ENCODE data around the gene LRIT3. TPM values are rescaled to one million over a fixed set of nuclear protein-coding genes. Genes with fewer than 3 reads are reported as not detected.

LRIT3 gene
- total RNA-seq, 4 donors from 2014 or later, result 0.16 to 0.22 (median 0.18) TPM

DNA sequence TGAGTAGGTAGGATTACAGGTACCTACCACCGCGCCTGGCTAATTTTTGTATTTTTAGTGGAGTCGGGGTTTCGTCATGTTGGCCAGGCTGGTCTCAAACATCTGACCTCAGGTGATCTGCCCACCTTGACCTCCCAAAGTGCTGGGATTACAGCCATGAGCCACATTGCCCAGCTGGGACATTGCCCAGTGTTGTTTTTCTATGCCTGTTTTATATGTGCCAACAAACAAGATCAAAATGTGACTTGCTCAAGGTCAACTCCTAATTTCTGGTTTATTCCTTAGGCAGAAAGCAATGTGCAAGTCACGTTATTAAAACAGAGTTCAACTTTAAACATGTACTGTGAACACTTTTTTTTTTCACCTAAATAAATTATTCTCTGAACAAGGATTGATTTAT is 2.7 kb downstream of the LRIT3 start:
- TF ChIP-seq, protein P1, sequence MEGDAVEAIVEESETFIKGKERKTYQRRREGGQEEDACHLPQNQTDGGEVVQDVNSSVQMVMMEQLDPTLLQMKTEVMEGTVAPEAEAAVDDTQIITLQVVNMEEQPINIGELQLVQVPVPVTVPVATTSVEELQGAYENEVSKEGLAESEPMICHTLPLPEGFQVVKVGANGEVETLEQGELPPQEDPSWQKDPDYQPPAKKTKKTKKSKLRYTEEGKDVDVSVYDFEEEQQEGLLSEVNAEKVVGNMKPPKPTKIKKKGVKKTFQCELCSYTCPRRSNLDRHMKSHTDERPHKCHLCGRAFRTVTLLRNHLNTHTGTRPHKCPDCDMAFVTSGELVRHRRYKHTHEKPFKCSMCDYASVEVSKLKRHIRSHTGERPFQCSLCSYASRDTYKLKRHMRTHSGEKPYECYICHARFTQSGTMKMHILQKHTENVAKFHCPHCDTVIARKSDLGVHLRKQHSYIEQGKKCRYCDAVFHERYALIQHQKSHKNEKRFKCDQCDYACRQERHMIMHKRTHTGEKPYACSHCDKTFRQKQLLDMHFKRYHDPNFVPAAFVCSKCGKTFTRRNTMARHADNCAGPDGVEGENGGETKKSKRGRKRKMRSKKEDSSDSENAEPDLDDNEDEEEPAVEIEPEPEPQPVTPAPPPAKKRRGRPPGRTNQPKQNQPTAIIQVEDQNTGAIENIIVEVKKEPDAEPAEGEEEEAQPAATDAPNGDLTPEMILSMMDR (IDR thresholded peaks at IDR 0.05; ENCODE audit: low read depth), result no peak

DNA sequence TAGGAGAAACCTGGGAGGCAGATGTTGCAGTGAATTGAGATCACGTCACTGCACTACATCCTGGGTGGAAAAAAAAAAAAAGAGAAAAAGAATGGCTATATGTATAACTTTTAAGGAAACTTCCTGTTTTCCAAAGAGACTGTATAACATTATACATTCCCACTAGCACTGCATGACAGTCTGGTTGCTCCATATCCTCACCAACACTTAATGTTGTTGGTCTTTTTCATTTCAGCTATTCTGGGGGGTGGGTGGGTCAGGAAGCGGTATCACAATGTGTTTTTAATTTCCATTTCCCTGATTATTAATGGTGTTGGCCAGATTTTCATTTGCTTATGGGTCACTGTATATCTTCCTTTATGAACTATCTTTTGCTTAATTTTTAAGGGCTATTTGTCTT is 13.4 kb downstream of the LRIT3 start:
- TF ChIP-seq, protein P1 (IDR thresholded peaks at IDR 0.05; ENCODE audit: low read depth), result no peak

DNA sequence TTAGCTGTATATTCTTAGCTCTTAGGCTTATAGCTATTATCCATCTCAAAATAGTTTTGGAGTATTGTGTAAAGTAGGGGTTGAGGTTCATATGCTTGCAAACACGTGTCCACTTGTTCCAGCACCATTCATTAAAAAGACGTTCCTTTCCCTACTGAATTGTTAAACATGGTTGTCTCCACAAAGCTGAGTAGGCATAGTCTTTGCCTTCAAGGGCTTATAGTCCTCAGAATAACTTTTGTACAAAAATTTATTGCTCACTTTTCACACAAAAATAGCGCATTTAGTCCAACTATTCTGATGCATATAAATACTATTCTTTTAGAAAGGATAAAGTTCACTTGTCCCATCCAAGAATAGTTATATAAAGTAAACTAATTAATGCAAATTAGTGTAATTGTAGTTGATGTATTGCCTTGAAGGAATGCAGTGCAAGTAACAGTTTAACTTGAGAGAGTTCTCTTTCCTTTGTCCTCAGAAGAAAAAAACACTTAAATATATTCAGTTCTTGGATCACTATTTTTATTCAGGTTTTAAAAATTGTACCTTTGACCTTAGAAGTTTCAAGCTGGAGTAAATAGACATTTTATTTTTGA is 14.1 kb downstream of the LRIT3 start:
- TF ChIP-seq, protein P1 (IDR thresholded peaks at IDR 0.05; ENCODE audit: low read depth), result no peak

DNA sequence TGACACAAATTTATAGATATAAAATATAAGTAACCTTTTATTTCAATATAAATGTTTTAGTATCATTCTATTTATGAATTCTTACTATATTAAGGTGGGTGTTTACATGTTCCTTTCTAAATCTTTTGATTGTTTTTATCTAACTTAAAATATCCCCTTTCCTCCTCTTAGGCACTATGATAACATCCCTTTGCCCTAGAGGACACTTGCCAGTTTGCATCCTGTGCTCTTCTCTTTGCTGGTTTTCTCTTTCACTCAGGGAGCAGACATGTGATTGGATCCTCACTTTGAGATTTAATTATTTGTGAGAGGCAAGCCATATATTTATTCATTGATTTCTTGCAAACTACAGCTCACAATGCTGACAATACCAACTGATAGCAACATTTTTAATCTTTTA is 16.2 kb downstream of the LRIT3 start:
- TF ChIP-seq, protein P1 (IDR thresholded peaks at IDR 0.05; ENCODE audit: low read depth), result no peak

DNA sequence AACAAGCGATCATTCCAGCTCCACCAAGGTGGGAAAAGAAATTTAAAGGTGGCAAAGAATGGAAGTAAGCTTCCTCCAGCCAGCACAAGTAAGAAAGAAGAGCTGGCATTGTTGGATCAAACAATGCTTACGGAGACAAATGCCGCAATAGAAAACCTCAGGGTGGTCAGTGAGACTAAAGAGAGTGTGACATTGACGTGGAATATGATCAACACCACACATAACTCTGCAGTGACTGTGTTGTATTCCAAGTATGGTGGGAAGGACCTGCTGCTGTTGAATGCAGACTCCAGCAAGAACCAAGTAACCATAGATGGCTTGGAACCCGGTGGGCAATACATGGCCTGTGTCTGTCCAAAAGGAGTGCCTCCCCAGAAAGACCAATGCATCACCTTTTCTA is 22.2 kb downstream of the LRIT3 start:
- TF ChIP-seq, protein P1 (IDR thresholded peaks at IDR 0.05; ENCODE audit: low read depth), result no peak

DNA sequence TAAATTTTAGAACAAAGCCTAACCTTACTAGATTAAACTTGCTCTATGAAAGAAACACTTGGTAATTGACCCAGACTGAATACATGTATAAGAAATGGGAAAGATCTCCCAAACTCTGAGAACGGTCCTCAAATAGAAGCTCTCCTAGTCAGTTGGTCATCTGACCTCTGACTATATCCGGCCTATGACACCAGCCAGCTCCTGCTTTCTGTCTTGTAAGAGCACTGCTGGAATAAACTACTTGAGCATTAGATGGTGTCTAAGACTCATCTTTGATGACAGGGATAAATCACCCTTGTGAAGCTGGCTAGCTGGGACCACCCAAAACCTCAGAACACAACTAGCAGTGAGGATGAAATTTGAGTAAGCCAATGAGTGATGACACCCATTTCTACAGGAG is 24.2 kb downstream of the LRIT3 start:
- TF ChIP-seq, protein P1 (IDR thresholded peaks at IDR 0.05; ENCODE audit: low read depth), result no peak

DNA sequence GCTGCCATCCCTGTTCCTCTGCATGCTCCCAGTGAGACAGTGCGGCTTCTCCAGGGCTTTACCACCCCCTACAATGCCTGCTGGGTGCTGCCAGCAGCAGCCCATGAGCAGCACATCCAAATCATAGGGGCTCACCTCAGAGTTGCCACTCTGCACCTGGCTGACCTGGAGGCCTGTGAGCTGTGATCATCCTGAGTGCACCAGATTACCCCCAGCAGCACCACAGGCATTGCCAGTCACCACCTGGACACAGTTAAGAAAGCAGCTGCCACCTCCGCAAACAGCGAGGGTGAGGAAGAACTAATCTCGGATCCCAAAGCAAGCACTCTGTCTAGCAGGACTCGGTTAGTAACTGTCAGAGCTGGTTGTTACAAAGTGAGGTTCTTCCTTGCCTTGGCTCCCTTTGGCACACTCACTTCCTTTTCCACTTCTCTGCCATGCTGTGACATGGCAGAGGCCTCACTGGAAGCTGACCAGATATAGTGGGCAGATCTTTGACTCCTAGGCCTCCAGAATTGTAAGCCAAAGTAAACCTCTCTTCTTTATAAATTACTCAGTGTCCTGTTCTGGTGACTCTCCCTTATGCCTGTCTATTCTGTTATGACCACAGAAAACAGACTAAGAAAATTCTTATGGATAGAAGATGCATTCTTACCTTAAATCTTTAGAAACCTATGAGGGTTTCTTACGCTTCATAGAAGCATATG is 25.2 kb downstream of the LRIT3 start:
- TF ChIP-seq, protein P1 (IDR thresholded peaks at IDR 0.05; ENCODE audit: low read depth), result no peak
